Left ventricle myocardium inferior (tissue), 1 donor: ENCODE measurements around the gene PITPNM3. TPM values are rescaled to one million over a fixed set of nuclear protein-coding genes. Genes with fewer than 3 reads are reported as not detected.

Experiments
- DNase-seq: peaks from one replicate; pipeline ENCODE4 v3.0.0-alpha.2; 2020
- H3K27ac ChIP-seq: fragments of 200-600 bp; replicated peaks from 2 replicates; pipeline ENCODE4 v1.8.0; 2021
- H3K27me3 ChIP-seq: fragments of 200-600 bp; 2 replicates; pipeline ENCODE4 v1.8.0; 2021; ENCODE audit warnings: low read depth
- H3K36me3 ChIP-seq: fragments of 200-600 bp; 2 replicates; pipeline ENCODE4 v1.8.0; 2021
- H3K4me1 ChIP-seq: fragments of 200-600 bp; 2 replicates; pipeline ENCODE4 v1.8.0; 2021
- H3K4me3 ChIP-seq: fragments of 200-600 bp; 2 replicates; pipeline ENCODE4 v1.8.0; 2021; ENCODE audit warnings: mild to moderate bottlenecking, moderate library complexity
- H3K9me3 ChIP-seq: fragments of 200-600 bp; replicated peaks from 2 replicates; pipeline ENCODE4 v1.8.0; 2021
- CTCF ChIP-seq: fragments of 200-600 bp; IDR thresholded peaks from 2 replicates; pipeline ENCODE4 v1.8.0; 2021; ENCODE audit warnings: antibody characterized with exemption, mild to moderate bottlenecking, borderline replicate concordance
- intact Hi-C: fragments of 100-400 bp; cut with micrococcal nuclease; formaldehyde crosslinking; loops from one replicate; pipeline ENCODE4 v1.11.0; 2022
- total RNA-seq: library from RNA; stranded (reverse); fragmentation: NEBNext Ultra II Directional; extraction: Animal tissue kit (Norgen Biotek cat#: 25700); gene quantifications from one replicate; pipeline ENCODE4 v1.2.1, GENCODE V29; 2021
- donor health status: DM: no; HTN: yes; CAD: no; lungs with severe emphysema.

The PITPNM3 gene
- total RNA-seq, 1 donor from 2014 or later: 0.36 TPM

- intact Hi-C loops: no loop called here
- no peak overlapping the region for H3K4me3 ChIP-seq
- H3K36me3 ChIP-seq: peaks cover 60% of the 10 kb centered on the region
- no peak for TF ChIP-seq CTCF
- H3K27me3 ChIP-seq: no peaks in the 10 kb centered on the region
- H3K4me1 ChIP-seq: peaks cover 3% of the 10 kb centered on the region
- H3K27ac ChIP-seq: no peak overlapping the region
- H3K9me3 ChIP-seq: peaks cover 9% of the 10 kb centered on the region
- no peak for DNase-seq
These were observed 24.3 kb upstream of the PITPNM3 start for GRCh38 chr17:6580625-6581024.

- H3K4me1 ChIP-seq: peaks cover 15% of the 10 kb centered on the region
- no peak for TF ChIP-seq CTCF
- no peaks in the 10 kb centered on the region for H3K27me3 ChIP-seq
- DNase-seq: no peak
- no peak overlapping the region for H3K4me3 ChIP-seq
- peaks cover 3% of the 10 kb centered on the region for H3K9me3 ChIP-seq
- intact Hi-C loops: no loop called here
- peaks cover 38% of the 10 kb centered on the region for H3K36me3 ChIP-seq
- H3K27ac ChIP-seq: no peak overlapping the region
These were observed 22.1 kb upstream of the PITPNM3 start for GRCh38 chr17:6578491-6578890.

- H3K4me1 ChIP-seq: peaks cover 15% of the 10 kb centered on the region
- H3K9me3 ChIP-seq: no peaks in the 10 kb centered on the region
- TF ChIP-seq CTCF: no peak
- DNase-seq: no peak
- no peaks in the 10 kb centered on the region for H3K27me3 ChIP-seq
- intact Hi-C loops: no loop called here
- H3K36me3 ChIP-seq: peaks cover 31% of the 10 kb centered on the region
- H3K4me3 ChIP-seq: no peak overlapping the region
- no peak overlapping the region for H3K27ac ChIP-seq
These were observed 21.4 kb upstream of the PITPNM3 start for GRCh38 chr17:6577686-6578263.

- intact Hi-C loops: no loop called here
- no peak for DNase-seq
- Histone ChIP-seq H3K27ac (no peak overlapping the region), H3K36me3 (peaks cover 20% of the 10 kb centered on the region), H3K9me3 (no peaks in the 10 kb centered on the region), H3K4me1 (peaks cover 15% of the 10 kb centered on the region), H3K4me3 (no peak overlapping the region), H3K27me3 (no peaks in the 10 kb centered on the region)
- TF ChIP-seq CTCF: no peak
These were observed 19.9 kb upstream of the PITPNM3 start for GRCh38 chr17:6576038-6576785.

- Histone ChIP-seq H3K4me3 (no peak overlapping the region), H3K27ac (no peak overlapping the region), H3K4me1 (peaks cover 15% of the 10 kb centered on the region), H3K36me3 (peaks cover 20% of the 10 kb centered on the region), H3K9me3 (no peaks in the 10 kb centered on the region), H3K27me3 (no peaks in the 10 kb centered on the region)
- TF ChIP-seq CTCF: no peak
- intact Hi-C loops: no loop called here
- DNase-seq: no peak
These were observed 19.2 kb upstream of the PITPNM3 start for GRCh38 chr17:6575596-6575988.
